IPS DF 19.7 (cell line): Measurements from ENCODE around the gene ZBTB11.
"Not testable (repeated sequence)": the region's sequence is repeated elsewhere in the genome, so short reads cannot be mapped to it uniquely, and the experiment has no call there.

ENCODE experiments used
- DNase-seq: peaks from one replicate; pipeline ENCODE4 v3.0.0-alpha.2; 2013; ENCODE audit warnings: low read depth, low spot score

The ZBTB11 gene

GRCh38 chr3:101676765-101677435, at the start of gene ZBTB11:
TSS of gene ZBTB11 (minus strand) at chr3:101677132. CDS start at chr3:101676914, 218 bp downstream.
- peak; percentile 100 for DNase-seq

GRCh38 chr3:101725890-101726275, 49.0 kb upstream of the ZBTB11 start:
- no peak for DNase-seq

- DNase-seq, result no peak
These were observed 48.4 kb upstream of the ZBTB11 start for GRCh38 chr3:101725194-101725889.

GRCh38 chr3:101724329-101725193, 47.6 kb upstream of the ZBTB11 start, which contains the start of gene CEP97:
TSS of gene CEP97 (plus strand) at chr3:101724614. CDS start at chr3:101724677, 63 bp downstream.
- DNase-seq, result peak; percentile 83

GRCh38 chr3:101722394-101723173, 45.7 kb upstream of the ZBTB11 start:
- no peak for DNase-seq

- DNase-seq, result no peak
These were observed 44.2 kb upstream of the ZBTB11 start for GRCh38 chr3:101720851-101721840.

GRCh38 chr3:101719604-101720185, 42.8 kb upstream of the ZBTB11 start:
- DNase-seq, result no peak

GRCh38 chr3:101718455-101718854, 41.5 kb upstream of the ZBTB11 start:
- no peak for DNase-seq

- DNase-seq, result no peak
These were observed 32.2 kb upstream of the ZBTB11 start for GRCh38 chr3:101709126-101709525.

- DNase-seq, result not testable (repeated sequence)
These were observed 27.7 kb upstream of the ZBTB11 start for GRCh38 chr3:101704639-101705038.

- no peak for DNase-seq
These were observed 26.2 kb upstream of the ZBTB11 start for GRCh38 chr3:101703169-101703568.

GRCh38 chr3:101702726-101703125, 25.8 kb upstream of the ZBTB11 start:
- DNase-seq, result no peak

GRCh38 chr3:101701696-101702634, 25.0 kb upstream of the ZBTB11 start:
- DNase-seq, result no peak

GRCh38 chr3:101695779-101696372, 18.9 kb upstream of the ZBTB11 start:
- DNase-seq, result no peak

GRCh38 chr3:101694836-101695235, 17.9 kb upstream of the ZBTB11 start:
- not testable (repeated sequence) for DNase-seq

GRCh38 chr3:101693540-101693939, 16.6 kb upstream of the ZBTB11 start:
- DNase-seq, result not testable (repeated sequence)

GRCh38 chr3:101691685-101692671, 15.0 kb upstream of the ZBTB11 start:
- DNase-seq, result not testable (repeated sequence)
